ENCODE results near the gene KCNK16. TPM values are rescaled to one million over a fixed set of nuclear protein-coding genes. Genes with fewer than 3 reads are reported as not detected.

The KCNK16 gene
- total RNA-seq, 1 experiment from 2014 or later: not detected

- intact Hi-C loops (cut with micrococcal nuclease; ENCODE audit: unreplicated experiment) (no loop called here), in situ Hi-C loops (cut with HindIII; ENCODE audit: low pct_unique_long_range_greater_than_20kb, low sequenced_read_pairs) (no loop called here)
- ATAC-seq: no peak
Observed at GRCh38 chr6:39365281-39366074, 43.0 kb upstream of the KCNK16 start.

DNA sequence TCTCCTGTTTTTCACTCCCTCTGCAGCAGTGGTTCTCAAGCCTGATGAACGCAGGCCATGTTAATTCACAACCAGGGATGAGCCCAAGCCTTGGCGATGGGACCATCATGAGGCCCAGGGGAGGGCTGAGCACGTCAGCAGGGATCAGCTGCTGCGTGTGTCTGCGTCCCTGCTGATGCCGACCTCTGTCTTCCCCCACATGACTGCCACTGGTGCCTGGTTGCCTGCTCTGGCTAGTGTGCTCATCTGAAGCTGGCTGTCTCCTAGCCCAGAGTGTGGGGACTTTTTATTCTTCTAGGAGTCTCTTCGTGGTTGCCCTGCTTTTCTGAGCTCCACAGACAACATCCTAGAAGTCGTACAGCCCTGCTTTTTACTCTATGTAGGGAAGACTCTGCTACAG lies 40.8 kb upstream of the KCNK16 start:
- in situ Hi-C loops (cut with HindIII; ENCODE audit: low pct_unique_long_range_greater_than_20kb, low sequenced_read_pairs): no loop called here
- no peak for ATAC-seq

More at GRCh38 chr6:39365281-39366074, 43.0 kb upstream of the KCNK16 start:
- TF ChIP-seq SIN3A (IDR thresholded peaks at IDR 0.05; ENCODE audit: borderline replicate concordance, insufficient read depth, low read depth, low read length) (no peak), TCF7L2 (IDR thresholded peaks at IDR 0.05; ENCODE audit: low read depth, low read length) (no peak), POLR2AphosphoS5 (IDR thresholded peaks at IDR 0.05; ENCODE audit: low read depth, low read length) (no peak)
- TF ChIP-seq, protein P1, sequence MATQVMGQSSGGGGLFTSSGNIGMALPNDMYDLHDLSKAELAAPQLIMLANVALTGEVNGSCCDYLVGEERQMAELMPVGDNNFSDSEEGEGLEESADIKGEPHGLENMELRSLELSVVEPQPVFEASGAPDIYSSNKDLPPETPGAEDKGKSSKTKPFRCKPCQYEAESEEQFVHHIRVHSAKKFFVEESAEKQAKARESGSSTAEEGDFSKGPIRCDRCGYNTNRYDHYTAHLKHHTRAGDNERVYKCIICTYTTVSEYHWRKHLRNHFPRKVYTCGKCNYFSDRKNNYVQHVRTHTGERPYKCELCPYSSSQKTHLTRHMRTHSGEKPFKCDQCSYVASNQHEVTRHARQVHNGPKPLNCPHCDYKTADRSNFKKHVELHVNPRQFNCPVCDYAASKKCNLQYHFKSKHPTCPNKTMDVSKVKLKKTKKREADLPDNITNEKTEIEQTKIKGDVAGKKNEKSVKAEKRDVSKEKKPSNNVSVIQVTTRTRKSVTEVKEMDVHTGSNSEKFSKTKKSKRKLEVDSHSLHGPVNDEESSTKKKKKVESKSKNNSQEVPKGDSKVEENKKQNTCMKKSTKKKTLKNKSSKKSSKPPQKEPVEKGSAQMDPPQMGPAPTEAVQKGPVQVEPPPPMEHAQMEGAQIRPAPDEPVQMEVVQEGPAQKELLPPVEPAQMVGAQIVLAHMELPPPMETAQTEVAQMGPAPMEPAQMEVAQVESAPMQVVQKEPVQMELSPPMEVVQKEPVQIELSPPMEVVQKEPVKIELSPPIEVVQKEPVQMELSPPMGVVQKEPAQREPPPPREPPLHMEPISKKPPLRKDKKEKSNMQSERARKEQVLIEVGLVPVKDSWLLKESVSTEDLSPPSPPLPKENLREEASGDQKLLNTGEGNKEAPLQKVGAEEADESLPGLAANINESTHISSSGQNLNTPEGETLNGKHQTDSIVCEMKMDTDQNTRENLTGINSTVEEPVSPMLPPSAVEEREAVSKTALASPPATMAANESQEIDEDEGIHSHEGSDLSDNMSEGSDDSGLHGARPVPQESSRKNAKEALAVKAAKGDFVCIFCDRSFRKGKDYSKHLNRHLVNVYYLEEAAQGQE (IDR thresholded peaks at IDR 0.05; ENCODE audit: insufficient read depth in 1 of 2, low read depth in 2 of 2, low read length in 1 of 2): no peak
- TF ChIP-seq, protein P2, sequence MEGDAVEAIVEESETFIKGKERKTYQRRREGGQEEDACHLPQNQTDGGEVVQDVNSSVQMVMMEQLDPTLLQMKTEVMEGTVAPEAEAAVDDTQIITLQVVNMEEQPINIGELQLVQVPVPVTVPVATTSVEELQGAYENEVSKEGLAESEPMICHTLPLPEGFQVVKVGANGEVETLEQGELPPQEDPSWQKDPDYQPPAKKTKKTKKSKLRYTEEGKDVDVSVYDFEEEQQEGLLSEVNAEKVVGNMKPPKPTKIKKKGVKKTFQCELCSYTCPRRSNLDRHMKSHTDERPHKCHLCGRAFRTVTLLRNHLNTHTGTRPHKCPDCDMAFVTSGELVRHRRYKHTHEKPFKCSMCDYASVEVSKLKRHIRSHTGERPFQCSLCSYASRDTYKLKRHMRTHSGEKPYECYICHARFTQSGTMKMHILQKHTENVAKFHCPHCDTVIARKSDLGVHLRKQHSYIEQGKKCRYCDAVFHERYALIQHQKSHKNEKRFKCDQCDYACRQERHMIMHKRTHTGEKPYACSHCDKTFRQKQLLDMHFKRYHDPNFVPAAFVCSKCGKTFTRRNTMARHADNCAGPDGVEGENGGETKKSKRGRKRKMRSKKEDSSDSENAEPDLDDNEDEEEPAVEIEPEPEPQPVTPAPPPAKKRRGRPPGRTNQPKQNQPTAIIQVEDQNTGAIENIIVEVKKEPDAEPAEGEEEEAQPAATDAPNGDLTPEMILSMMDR (IDR thresholded peaks at IDR 0.05): no peak
- CTCF ChIA-PET: interaction anchor here (0.5 to 0.8 kb wide), 2 partner anchors 70 to 305 kb away, joined by 3 to 4 read pairs; no protein-coding TSS in a partner anchor
- BruUV-seq (replicated peaks): no TSS peak
- H3K36me3 ChIP-seq (ENCODE audit: control insufficient read depth, insufficient read depth, low read length): no peaks in the 10 kb centered on the region
- H3K27ac ChIP-seq (ENCODE audit: low read length): no peak overlapping the region
- H3K4me3 ChIP-seq (ENCODE audit: low read depth in 2 of 2, low read length in 2 of 2): no peak overlapping the region
- no peaks in the 10 kb centered on the region; the same call in 1 of the 2 replicates for H3K27me3 ChIP-seq (ENCODE audit: control insufficient read depth, insufficient read depth, low read length)
- no peak for DNase-seq (ENCODE audit: low read depth, low spot score)
- no peaks in the 10 kb centered on the region for H3K9me3 ChIP-seq (ENCODE audit: control insufficient read depth, insufficient read depth, low read depth, low read length)
- POLR2A ChIA-PET: no interaction called here
- no peaks in the 10 kb centered on the region for H3K4me1 ChIP-seq (ENCODE audit: control insufficient read depth, insufficient read depth, low read length)

More for the DNA sequence above, 40.8 kb upstream of the KCNK16 start:
- POLR2A ChIA-PET: no interaction called here
- Histone ChIP-seq H3K27me3 (ENCODE audit: control insufficient read depth, insufficient read depth, low read length) (no peaks in the 10 kb centered on the region; the same call in 1 of the 2 replicates), H3K27ac (ENCODE audit: low read length) (no peak overlapping the region), H3K36me3 (ENCODE audit: control insufficient read depth, insufficient read depth, low read length) (no peaks in the 10 kb centered on the region), H3K4me3 (ENCODE audit: low read depth in 2 of 2, low read length in 2 of 2) (no peak overlapping the region), H3K4me1 (ENCODE audit: control insufficient read depth, insufficient read depth, low read length) (no peaks in the 10 kb centered on the region), H3K9me3 (ENCODE audit: control insufficient read depth, insufficient read depth, low read depth, low read length) (no peaks in the 10 kb centered on the region)
- CTCF ChIA-PET: no interaction called here
- intact Hi-C loops (cut with micrococcal nuclease; ENCODE audit: unreplicated experiment): loop anchor here (5.0 kb wide), 1 partner anchor 534 kb away; no protein-coding TSS in a partner anchor
- TF ChIP-seq, protein P2 (IDR thresholded peaks at IDR 0.05): no peak
- TF ChIP-seq POLR2AphosphoS5 (IDR thresholded peaks at IDR 0.05; ENCODE audit: low read depth, low read length) (no peak), SIN3A (IDR thresholded peaks at IDR 0.05; ENCODE audit: borderline replicate concordance, insufficient read depth, low read depth, low read length) (no peak), TCF7L2 (IDR thresholded peaks at IDR 0.05; ENCODE audit: low read depth, low read length) (no peak)
- TF ChIP-seq, protein P1 (IDR thresholded peaks at IDR 0.05; ENCODE audit: insufficient read depth in 1 of 2, low read depth in 2 of 2, low read length in 1 of 2): no peak
- DNase-seq (ENCODE audit: low read depth, low spot score): no peak
- BruUV-seq (replicated peaks): no TSS peak
